Measurements from ENCODE around the gene GRB10. TPM values are rescaled to one million over a fixed set of nuclear protein-coding genes. Genes with fewer than 3 reads are reported as not detected.
A peak's percentile ranks its signal among the peaks of the same experiment; 100 is the strongest.
"Not testable (repeated sequence)": the region's sequence is repeated elsewhere in the genome, so short reads cannot be mapped to it uniquely, and the experiment has no call there.

GRB10 gene
- total and polyA plus RNA-seq, 2 experiments from 2014 or later: 35.0 to 154 TPM

DNA sequence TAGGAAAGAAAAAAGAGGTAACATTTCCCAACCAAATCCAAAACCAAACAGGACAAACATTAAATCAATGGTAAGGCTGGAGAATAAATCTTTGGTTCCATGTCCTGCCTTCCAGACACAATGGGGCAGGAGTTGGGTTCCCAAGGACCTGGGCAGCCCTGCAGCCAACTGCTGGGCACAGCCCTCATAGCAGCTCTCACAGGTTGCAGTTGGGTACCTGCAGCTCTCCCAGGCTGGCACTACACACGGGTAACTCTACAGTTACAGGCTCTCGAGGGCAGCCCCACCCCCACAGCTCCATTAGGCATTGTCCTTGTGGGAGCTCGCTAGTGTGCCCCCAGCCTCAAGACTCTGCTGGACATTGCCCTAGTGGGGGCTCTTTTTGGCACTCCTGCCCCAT, 7.5 kb downstream of the GRB10 start (continued):
- TF ChIP-seq, protein P1, sequence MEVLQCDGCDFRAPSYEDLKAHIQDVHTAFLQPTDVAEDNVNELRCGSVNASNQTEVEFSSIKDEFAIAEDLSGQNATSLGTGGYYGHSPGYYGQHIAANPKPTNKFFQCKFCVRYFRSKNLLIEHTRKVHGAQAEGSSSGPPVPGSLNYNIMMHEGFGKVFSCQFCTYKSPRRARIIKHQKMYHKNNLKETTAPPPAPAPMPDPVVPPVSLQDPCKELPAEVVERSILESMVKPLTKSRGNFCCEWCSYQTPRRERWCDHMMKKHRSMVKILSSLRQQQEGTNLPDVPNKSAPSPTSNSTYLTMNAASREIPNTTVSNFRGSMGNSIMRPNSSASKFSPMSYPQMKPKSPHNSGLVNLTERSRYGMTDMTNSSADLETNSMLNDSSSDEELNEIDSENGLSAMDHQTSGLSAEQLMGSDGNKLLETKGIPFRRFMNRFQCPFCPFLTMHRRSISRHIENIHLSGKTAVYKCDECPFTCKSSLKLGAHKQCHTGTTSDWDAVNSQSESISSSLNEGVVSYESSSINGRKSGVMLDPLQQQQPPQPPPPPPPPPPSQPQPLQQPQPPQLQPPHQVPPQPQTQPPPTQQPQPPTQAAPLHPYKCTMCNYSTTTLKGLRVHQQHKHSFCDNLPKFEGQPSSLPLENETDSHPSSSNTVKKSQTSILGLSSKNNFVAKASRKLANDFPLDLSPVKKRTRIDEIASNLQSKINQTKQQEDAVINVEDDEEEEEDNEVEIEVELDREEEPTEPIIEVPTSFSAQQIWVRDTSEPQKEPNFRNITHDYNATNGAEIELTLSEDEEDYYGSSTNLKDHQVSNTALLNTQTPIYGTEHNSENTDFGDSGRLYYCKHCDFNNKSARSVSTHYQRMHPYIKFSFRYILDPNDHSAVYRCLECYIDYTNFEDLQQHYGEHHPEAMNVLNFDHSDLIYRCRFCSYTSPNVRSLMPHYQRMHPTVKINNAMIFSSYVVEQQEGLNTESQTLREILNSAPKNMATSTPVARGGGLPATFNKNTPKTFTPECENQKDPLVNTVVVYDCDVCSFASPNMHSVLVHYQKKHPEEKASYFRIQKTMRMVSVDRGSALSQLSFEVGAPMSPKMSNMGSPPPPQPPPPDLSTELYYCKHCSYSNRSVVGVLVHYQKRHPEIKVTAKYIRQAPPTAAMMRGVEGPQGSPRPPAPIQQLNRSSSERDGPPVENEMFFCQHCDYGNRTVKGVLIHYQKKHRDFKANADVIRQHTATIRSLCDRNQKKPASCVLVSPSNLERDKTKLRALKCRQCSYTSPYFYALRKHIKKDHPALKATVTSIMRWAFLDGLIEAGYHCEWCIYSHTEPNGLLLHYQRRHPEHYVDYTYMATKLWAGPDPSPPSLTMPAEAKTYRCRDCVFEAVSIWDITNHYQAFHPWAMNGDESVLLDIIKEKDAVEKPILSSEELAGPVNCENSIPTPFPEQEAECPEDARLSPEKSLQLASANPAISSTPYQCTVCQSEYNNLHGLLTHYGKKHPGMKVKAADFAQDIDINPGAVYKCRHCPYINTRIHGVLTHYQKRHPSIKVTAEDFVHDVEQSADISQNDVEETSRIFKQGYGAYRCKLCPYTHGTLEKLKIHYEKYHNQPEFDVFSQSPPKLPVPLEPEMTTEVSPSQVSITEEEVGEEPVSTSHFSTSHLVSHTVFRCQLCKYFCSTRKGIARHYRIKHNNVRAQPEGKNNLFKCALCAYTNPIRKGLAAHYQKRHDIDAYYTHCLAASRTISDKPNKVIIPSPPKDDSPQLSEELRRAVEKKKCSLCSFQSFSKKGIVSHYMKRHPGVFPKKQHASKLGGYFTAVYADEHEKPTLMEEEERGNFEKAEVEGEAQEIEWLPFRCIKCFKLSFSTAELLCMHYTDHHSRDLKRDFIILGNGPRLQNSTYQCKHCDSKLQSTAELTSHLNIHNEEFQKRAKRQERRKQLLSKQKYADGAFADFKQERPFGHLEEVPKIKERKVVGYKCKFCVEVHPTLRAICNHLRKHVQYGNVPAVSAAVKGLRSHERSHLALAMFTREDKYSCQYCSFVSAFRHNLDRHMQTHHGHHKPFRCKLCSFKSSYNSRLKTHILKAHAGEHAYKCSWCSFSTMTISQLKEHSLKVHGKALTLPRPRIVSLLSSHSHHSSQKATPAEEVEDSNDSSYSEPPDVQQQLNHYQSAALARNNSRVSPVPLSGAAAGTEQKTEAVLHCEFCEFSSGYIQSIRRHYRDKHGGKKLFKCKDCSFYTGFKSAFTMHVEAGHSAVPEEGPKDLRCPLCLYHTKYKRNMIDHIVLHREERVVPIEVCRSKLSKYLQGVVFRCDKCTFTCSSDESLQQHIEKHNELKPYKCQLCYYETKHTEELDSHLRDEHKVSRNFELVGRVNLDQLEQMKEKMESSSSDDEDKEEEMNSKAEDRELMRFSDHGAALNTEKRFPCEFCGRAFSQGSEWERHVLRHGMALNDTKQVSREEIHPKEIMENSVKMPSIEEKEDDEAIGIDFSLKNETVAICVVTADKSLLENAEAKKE (CRISPR knock-in tag; IDR thresholded peaks at IDR 0.05): no peak
- TF ChIP-seq STAT1 (IDR thresholded peaks at IDR 0.05; ENCODE audit: unreplicated experiment): no peak
- no peak for TF ChIP-seq CREB1 (CRISPR knock-in tag; IDR thresholded peaks at IDR 0.05; ENCODE audit: low read depth)
- TF ChIP-seq CTCF (conservative IDR thresholded peaks at IDR 0.05; ENCODE audit: low read depth in 2 of 2): no peak

DNA sequence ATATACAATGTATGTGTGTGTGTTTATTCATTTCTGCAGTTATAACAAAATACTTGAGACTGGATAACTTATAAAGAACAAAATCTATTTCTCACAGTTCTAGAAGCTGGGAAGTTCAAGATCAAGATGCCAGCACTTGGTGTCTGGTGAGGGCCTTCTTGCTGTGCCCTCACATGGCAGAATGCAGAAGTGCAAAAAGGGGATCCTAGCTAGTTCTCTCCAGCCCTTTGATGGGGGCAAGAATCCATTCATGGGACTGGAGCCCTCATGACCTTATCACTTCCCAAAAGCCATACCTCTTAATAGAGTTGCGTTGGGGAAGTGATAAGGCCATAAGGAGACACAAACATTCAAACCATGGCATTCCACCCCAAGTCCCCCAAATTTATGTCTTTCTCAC, 8.4 kb downstream of the GRB10 start:
- Mint-ChIP-seq H3K27me3 (ENCODE audit: insufficient read depth, low read depth, poor library complexity) (peaks cover 3% of the 10 kb centered on the region), H3K4me3 (no peak overlapping the region), H3K9me3 (peaks cover 45% of the 10 kb centered on the region), H3K36me3 (ENCODE audit: low read depth) (peaks cover 67% of the 10 kb centered on the region), H3K4me1 (peaks cover 54% of the 10 kb centered on the region), H3K27ac (no peak overlapping the region)
- Histone ChIP-seq H3K4me2 (no peak overlapping the region), H3F3A (replicated peaks; ENCODE audit: low read depth) (peaks cover 3% of the 10 kb centered on the region; the same call in 1 of the 2 replicates), H3K9me2 (ENCODE audit: insufficient read depth) (no peaks in the 10 kb centered on the region), H3K27ac (ENCODE audit: low read depth) (no peak overlapping the region), H3K36me3 (ENCODE audit: insufficient read depth) (no peaks in the 10 kb centered on the region), H4K20me1 (replicated peaks; ENCODE audit: insufficient read depth) (peaks cover 34% of the 10 kb centered on the region), H3K27me3 (ENCODE audit: insufficient read depth) (no peaks in the 10 kb centered on the region), H3K79me2 (replicated peaks; ENCODE audit: insufficient read depth) (peaks cover 98% of the 10 kb centered on the region), H3K4me1 (ENCODE audit: insufficient read depth) (peaks cover 58% of the 10 kb centered on the region), H3K4me3 (no peak overlapping the region), H2AFZ (no peak overlapping the region)
- TF ChIP-seq STAT1 (IDR thresholded peaks at IDR 0.05; ENCODE audit: unreplicated experiment) (no peak), REST (IDR thresholded peaks at IDR 0.05; ENCODE audit: unreplicated experiment) (no peak), CTCF (conservative IDR thresholded peaks at IDR 0.05; ENCODE audit: low read depth in 2 of 2) (peak in 1 of 2 experiments; percentile 14; a peak in 1 of 4 replicates)
- DNase-seq (ENCODE audit: low spot score) (no peak), ATAC-seq (no peak)

DNA sequence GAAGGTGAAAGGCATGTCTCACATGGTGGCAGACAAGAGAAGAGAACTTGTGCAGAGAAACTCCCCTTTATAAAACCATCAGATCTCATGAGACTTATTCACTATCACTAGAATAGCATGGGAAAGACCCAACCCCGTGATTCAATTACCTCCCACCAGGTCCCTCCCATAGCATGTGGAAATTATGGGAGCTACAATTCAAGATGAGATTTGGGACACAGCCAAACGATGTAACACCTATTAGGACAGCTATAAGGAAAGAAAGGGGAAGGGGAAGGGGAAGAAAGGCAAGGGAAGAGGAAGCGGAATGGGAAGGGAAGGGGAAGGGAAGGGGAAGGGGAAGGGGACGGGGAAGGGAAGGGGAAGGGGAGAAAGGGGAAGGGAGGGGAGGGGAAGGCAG, 9.6 kb downstream of the GRB10 start:
- peaks cover 91% of the 10 kb centered on the region for H3K79me2 ChIP-seq (replicated peaks; ENCODE audit: insufficient read depth)
- not testable (repeated sequence) for H3K4me2 ChIP-seq; H3F3A ChIP-seq (replicated peaks; ENCODE audit: low read depth); H3K27me3 ChIP-seq (ENCODE audit: insufficient read depth); H3K36me3 ChIP-seq (ENCODE audit: insufficient read depth); H3K27ac Mint-ChIP-seq; ATAC-seq; DNase-seq (ENCODE audit: low spot score); H3K4me3 ChIP-seq; H3K27me3 Mint-ChIP-seq (ENCODE audit: insufficient read depth, low read depth, poor library complexity); H3K9me2 ChIP-seq (ENCODE audit: insufficient read depth); H2AFZ ChIP-seq; H3K4me3 Mint-ChIP-seq; H3K27ac ChIP-seq (ENCODE audit: low read depth)
- Mint-ChIP-seq H3K4me1 (peaks cover 67% of the 10 kb centered on the region), H3K9me3 (peaks cover 44% of the 10 kb centered on the region), H3K36me3 (ENCODE audit: low read depth) (peaks cover 69% of the 10 kb centered on the region)
- peaks cover 22% of the 10 kb centered on the region for H4K20me1 ChIP-seq (replicated peaks; ENCODE audit: insufficient read depth)
- peaks cover 66% of the 10 kb centered on the region for H3K4me1 ChIP-seq (ENCODE audit: insufficient read depth)

Data from GM23338 (cell line).